K562 (cell line): ENCODE data around the gene DAPK1.

Experiments used
- EZH2 ChIP-seq: IDR thresholded peaks from 2 replicates; pipeline ENCODE4 v1.6.1; 2012; ENCODE audit warnings: low read depth, mild to moderate bottlenecking, inconsistent platforms, low read length, borderline replicate concordance
- HDAC6 ChIP-seq: IDR thresholded peaks from 2 replicates; pipeline ENCODE4 v1.6.1; 2012; ENCODE audit warnings: low read depth, mild to moderate bottlenecking, control low read depth, inconsistent platforms, low read length, moderate library complexity
- SETDB1 ChIP-seq: IDR thresholded peaks from one replicate; pipeline ENCODE4 v1.6.1; 2012; ENCODE audit warnings: low read length, control low read depth, inconsistent platforms
- ZNF197 ChIP-seq: fragments of 200-800 bp; sonication (Bioruptor generic); IDR thresholded peaks from 2 replicates; pipeline ENCODE4 v1.6.1; 2016; ENCODE audit warnings: low read depth, missing genetic modification characterization, missing compliant biosample characterization
- TF ChIP-seq, protein P1 (sequence below), 3 experiments: IDR thresholded peaks in 2 of 3; conservative IDR thresholded peaks in 1 of 3; 2 replicates each; pipeline ENCODE4 v1.5.1; 2011 to 2012; ENCODE audit warnings: low read length in 3 of 3, mild to moderate bottlenecking in 3 of 3, control low read depth in 2 of 3, improper control_type of control experiment in 1 of 3, inconsistent platforms in 1 of 3, low read depth in 1 of 3, mixed read lengths in 1 of 3, moderate library complexity in 1 of 3; ENCODE audit not compliant: insufficient read depth in 2 of 3

DNA sequence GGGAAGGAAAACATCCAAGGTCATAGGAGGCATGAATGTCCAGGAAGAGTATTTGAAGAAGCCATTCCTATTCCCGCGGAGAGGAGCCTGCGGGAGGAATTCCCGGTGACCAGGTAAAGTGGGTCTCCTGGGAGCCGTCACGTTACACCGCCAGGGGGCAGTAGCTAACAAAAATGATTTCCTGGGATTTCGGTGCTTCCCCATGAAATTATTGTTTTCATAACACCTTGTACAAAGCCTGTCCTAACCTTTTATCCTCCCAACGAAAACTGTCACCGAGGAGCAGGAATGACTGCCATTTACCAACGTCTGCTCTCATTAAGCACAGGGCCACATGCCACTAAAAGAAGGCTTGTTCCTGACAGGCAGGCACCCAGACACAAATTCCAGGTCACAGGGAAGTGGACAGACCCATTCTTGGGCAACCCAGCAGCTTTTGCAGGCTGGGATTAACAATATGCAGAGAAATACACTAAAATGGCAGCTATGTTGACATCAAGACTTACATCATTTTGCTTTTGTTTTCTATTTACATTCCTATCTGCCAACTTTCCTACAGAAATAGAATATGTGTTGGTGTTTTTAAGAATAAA lies 187.1 kb downstream of the DAPK1 start:
- TF ChIP-seq SETDB1 (no peak), ZNF197 (no peak), EZH2 (no peak), HDAC6 (no peak)
- TF ChIP-seq, protein P1, sequence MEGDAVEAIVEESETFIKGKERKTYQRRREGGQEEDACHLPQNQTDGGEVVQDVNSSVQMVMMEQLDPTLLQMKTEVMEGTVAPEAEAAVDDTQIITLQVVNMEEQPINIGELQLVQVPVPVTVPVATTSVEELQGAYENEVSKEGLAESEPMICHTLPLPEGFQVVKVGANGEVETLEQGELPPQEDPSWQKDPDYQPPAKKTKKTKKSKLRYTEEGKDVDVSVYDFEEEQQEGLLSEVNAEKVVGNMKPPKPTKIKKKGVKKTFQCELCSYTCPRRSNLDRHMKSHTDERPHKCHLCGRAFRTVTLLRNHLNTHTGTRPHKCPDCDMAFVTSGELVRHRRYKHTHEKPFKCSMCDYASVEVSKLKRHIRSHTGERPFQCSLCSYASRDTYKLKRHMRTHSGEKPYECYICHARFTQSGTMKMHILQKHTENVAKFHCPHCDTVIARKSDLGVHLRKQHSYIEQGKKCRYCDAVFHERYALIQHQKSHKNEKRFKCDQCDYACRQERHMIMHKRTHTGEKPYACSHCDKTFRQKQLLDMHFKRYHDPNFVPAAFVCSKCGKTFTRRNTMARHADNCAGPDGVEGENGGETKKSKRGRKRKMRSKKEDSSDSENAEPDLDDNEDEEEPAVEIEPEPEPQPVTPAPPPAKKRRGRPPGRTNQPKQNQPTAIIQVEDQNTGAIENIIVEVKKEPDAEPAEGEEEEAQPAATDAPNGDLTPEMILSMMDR (IDR thresholded peaks at IDR 0.05 in 2 of 3, conservative IDR thresholded peaks at IDR 0.05 in 1 of 3; ENCODE audit: insufficient read depth in 2 of 3, low read depth in 1 of 3, low read length in 3 of 3) = peak; percentile 65 to 79 (median 73)
